Mucosa of descending colon (tissue), 3 donors: Measurements from ENCODE around the gene SLC17A2. TPM values are rescaled to one million over a fixed set of nuclear protein-coding genes. Genes with fewer than 3 reads are reported as not detected.

Experiments used
- ATAC-seq: fragments of 200-7000 bp; cut with Tn5 transposase; one replicate; pipeline ENCODE4 v1.9.1; 2020; ENCODE audit warnings: mild to moderate bottlenecking, moderate library complexity
- DNase-seq, 3 donors: peaks; one replicate each; pipeline ENCODE4 v3.0.0-alpha.2; 2020
- H3K36me3 ChIP-seq: fragments of 200-600 bp; one replicate; pipeline ENCODE4 v1.8.0; 2021; ENCODE audit warnings: low read depth, mild to moderate bottlenecking
- H3K4me1 ChIP-seq: fragments of 200-600 bp; one replicate; pipeline ENCODE4 v1.8.0; 2021; ENCODE audit warnings: low read depth, mild to moderate bottlenecking
- H3K4me3 ChIP-seq: fragments of 200-600 bp; one replicate; pipeline ENCODE4 v1.8.0; 2021; ENCODE audit warnings: mild to moderate bottlenecking
- H3K9me3 ChIP-seq: fragments of 200-600 bp; one replicate; pipeline ENCODE4 v1.8.0; 2021; ENCODE audit warnings: mild to moderate bottlenecking
- CTCF ChIP-seq: fragments of 200-600 bp; IDR thresholded peaks from one replicate; pipeline ENCODE4 v1.8.0; 2022; ENCODE audit warnings: antibody characterized with exemption, mild to moderate bottlenecking
- intact Hi-C, 2 donors: fragments of 100-400 bp; cut with DNase I in 1 of 2; cut with micrococcal nuclease in 1 of 2; formaldehyde crosslinking; loops; one replicate each; pipeline versions ENCODE4 v1.11.0 to v1.11.1; 2022; cut with DNase I, micrococcal nuclease
- total RNA-seq, 3 donors: library from RNA; stranded (reverse); fragmentation: NEBNext Ultra II Directional in 2 of 3; extraction: Animal tissue kit (Norgen Biotek cat#: 25700) in 2 of 3; gene quantifications; one replicate each; pipeline versions ENCODE4 v1.2.1 to v1.2.4, GENCODE V29; 2021 to 2023
- donor health status: DM: no; HTN: no; CAD: no; lungs with moderate emphysema.
- donor health status: DM: no; HTN: no; CAD: no.
- donor health status: DM: no; HTN: yes; CAD: no.

Gene SLC17A2
- total RNA-seq, 3 donors from 2014 or later = not detected

GRCh38 chr6:25921525-25922203 lies 8.8 kb downstream of the SLC17A2 start:
- no peak for TF ChIP-seq CTCF
- ATAC-seq = no peak
- intact Hi-C loops = no loop called here
- Histone ChIP-seq H3K9me3 (no peaks in the 10 kb centered on the region), H3K36me3 (no peaks in the 10 kb centered on the region), H3K4me1 (no peaks in the 10 kb centered on the region), H3K4me3 (no peak overlapping the region)
- no peak for DNase-seq

GRCh38 chr6:25919657-25920056 lies 10.8 kb downstream of the SLC17A2 start:
- DNase-seq (no peak), ATAC-seq (no peak)
- no peaks in the 10 kb centered on the region for H3K9me3 ChIP-seq
- TF ChIP-seq CTCF = no peak
- no peaks in the 10 kb centered on the region for H3K4me1 ChIP-seq
- intact Hi-C loops = no loop called here
- no peaks in the 10 kb centered on the region for H3K36me3 ChIP-seq
- no peak overlapping the region for H3K4me3 ChIP-seq

- intact Hi-C loops = no loop called here
- Histone ChIP-seq H3K4me1 (no peaks in the 10 kb centered on the region), H3K4me3 (no peak overlapping the region), H3K9me3 (no peaks in the 10 kb centered on the region), H3K36me3 (no peaks in the 10 kb centered on the region)
- ATAC-seq (no peak), DNase-seq (no peak)
- TF ChIP-seq CTCF = no peak
Measured at GRCh38 chr6:25918083-25918683, 12.3 kb downstream of the SLC17A2 start.

- H3K36me3 ChIP-seq = no peaks in the 10 kb centered on the region
- no peak for TF ChIP-seq CTCF
- ATAC-seq (no peak), DNase-seq (no peak)
- no peaks in the 10 kb centered on the region for H3K4me1 ChIP-seq
- intact Hi-C loops = no loop called here
- H3K9me3 ChIP-seq = no peaks in the 10 kb centered on the region
- no peak overlapping the region for H3K4me3 ChIP-seq
Measured at GRCh38 chr6:25916789-25917490, 13.6 kb downstream of the SLC17A2 start.

DNA sequence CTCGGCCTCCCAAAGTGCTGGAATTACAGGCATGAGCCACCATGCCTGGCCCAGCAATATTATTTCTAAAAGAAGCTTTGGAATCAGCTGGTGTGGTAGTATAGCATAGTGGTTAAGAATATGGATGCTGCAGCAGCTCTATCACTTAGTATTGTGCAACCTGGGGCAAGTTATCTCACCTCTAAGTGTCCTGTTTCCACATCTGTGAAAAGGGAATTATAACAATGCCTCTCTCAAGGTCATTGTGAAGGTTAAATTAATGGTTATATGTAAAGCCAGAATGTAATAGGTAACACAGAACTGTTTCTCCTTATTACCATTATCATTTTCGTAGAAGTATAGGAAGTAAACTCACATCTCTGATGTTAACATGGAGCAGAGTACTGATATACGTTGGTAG lies 14.2 kb downstream of the SLC17A2 start:
- no peak overlapping the region for H3K4me3 ChIP-seq
- no peaks in the 10 kb centered on the region for H3K36me3 ChIP-seq
- ATAC-seq (no peak), DNase-seq (no peak)
- no peak for TF ChIP-seq CTCF
- no peaks in the 10 kb centered on the region for H3K4me1 ChIP-seq
- intact Hi-C loops = no loop called here
- H3K9me3 ChIP-seq = no peaks in the 10 kb centered on the region
